ENCODE measurements around the gene DNMT3A. TPM values are rescaled to one million over a fixed set of nuclear protein-coding genes. Genes with fewer than 3 reads are reported as not detected.
"Not testable (repeated sequence)": the region's sequence is repeated elsewhere in the genome, so short reads cannot be mapped to it uniquely, and the experiment has no call there.

Gene DNMT3A
- total RNA-seq, 1 experiment from 2014 or later: 17.7 TPM

DNA sequence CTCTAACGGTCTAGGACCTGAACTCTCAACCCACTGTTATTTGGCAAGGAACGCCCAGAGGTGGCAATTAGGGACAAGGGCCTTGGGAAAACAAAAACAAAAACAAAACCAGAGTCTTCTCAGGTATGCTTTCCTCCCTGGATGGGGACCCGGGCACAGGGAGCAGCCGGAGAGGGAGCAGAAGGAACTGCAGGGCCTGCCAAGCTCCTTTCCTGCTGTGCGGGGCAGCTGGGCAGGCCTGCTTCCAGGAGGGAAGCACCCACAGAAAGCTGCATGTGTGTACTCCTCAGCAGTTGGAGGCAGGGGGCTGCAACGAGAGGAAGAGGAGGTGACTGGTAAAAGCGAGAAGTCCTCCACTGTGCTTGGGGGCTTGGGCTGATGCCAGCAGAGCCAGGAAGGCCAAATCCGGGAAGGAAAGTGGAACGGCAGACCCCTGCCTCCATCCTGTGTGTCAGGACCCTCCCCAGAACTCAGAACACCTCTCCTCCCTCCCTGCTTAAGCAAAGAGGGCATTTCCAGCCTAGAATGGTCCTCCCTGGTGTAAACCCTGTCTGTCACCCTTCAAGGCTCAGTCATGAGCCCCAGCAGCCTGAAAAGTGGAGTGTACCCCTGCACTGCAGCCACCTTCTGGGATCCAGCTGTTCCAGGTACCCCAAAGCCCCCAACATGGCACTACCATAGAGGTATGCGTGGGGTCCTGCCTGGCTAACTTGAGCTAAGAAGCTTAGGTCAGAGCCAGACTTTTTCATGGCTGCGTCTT lies 56.3 kb downstream of the DNMT3A start:
- DNase-seq (ENCODE audit: low read depth): no peak

DNA sequence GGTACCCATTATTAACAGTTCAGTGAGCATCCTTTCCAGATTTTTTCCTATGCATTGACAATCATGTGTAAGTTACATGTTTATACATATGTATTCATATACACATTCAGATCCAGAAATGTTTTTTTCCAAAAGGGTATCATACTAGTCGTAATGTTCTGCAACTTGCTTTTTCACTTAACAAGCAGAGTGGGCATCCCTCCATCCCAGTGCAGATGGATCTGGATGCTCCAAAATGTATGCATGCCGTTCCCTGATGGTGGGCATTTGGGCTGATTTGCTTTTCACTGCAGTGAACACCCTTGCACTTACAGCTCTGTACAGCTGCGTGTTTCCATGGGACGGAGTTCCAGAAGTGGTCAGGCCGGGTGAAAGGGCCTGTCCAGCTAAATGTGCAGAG lies 57.0 kb downstream of the DNMT3A start:
- DNase-seq (ENCODE audit: low read depth): no peak

DNA sequence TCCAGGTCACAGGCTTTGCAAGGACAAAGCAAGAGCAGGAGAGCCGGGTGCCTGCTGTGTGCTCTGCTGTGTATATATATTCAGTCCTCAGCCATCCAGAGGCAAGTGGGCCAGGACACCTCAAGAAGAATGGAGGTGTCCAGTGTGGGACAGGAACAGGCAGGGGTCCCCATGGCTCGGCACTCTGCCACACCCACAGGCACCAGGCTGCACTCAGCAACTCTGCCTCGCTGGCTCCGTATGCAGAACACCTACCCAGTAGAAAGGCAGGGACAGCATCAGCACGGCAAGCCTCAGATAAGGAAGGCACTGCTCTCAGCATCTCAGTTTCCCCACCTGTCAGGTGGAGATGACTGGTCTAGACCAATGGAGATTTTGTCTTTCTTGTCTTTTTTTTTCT lies 57.8 kb downstream of the DNMT3A start:
- no peak for DNase-seq (ENCODE audit: low read depth)

DNA sequence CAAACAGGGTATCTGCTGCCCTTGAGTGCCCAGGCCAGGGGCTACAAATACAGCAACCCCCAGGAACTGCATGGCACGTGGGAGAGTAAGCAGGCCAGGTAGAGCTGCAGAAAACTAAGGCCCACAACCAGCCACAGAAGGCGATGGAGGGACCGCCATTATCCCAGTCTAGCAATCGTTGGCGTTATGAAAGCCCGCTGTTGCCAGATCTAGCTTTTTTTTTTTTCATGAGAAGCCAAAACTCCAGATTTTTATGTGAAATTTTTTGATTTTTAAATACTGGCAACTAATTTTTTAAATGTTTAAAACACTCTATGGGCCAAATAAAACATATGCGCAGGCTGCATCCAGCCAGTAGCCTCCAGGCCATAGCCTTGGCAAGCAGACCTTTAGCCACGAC lies 59.8 kb downstream of the DNMT3A start:
- DNase-seq (ENCODE audit: low read depth): no peak

DNA sequence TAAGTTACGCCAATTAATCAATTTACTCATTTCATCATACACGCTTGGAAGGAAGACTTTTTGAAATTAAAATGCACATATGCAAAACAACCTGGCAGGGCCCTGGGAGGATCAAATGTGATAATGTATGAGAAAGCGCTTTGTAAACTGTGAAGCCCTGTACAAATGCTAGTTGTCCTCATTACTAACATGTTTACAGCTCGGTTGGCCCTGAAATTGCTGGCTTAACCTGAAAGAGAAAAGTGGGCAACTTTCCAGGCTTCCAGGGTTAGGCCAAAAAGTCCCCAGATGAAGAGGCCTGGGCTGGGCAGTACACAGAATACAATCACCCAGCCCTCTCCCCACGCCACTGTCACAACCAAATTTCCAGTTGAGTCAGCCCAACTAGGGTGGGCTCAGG lies 60.2 kb downstream of the DNMT3A start:
- no peak for DNase-seq (ENCODE audit: low read depth)

DNA sequence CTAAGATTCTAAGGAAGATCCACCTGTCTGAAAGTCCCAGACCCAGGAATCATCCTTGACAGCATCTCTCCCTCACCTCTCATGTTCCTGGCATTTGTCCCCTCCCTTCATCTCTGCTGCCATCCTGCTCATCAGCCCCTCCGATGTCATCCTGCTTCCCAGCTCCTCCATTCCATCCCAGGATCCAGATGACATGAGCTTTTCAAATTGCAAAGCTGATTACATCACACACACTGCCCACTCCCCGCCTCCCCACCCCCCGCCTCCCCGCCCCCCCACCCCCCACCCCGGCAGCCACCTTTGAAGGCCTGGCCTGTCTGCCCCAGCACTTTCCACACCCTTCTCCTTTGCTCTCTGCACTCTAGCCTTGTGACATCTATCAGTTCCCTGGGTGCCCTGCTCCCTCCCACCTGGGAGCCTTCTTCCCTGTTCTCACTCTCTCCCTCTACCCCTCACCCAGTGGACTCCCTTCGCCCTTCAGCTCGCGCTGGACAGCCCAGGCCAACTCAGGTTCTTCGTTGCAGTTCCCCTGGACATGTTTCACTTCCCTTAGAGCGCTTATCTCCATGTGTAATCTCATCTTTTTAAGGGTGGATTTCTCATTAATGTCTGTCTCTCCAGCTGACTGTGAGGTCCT lies 61.6 kb downstream of the DNMT3A start:
- DNase-seq (ENCODE audit: low read depth): no peak

DNA sequence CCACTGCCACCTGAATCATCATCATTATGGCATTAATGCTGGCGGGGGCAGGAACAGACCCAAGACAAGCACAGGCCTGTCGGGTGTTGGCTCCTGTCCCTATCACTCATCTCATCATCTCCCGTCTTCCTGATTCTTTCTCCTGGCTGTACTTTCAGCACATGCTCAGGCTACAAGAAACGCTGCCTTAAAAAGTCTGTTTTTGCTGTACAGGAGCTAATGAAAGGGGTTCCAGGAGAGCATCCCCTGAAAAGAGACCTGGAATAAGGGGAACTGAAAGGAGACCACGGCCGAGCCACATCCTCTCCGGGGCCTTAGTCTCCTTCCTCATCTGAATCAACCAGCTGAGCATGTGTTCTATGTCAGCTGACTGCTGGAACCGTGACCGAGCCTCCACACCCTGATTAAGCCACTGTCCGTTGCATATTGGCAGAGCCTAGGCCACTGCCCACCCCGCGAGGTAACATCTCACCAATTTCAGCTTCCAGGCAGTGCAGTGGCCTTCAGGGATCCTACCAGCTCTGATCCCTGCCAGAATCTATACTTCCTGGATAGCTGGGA lies 62.6 kb downstream of the DNMT3A start:
- DNase-seq (ENCODE audit: low read depth): no peak

DNA sequence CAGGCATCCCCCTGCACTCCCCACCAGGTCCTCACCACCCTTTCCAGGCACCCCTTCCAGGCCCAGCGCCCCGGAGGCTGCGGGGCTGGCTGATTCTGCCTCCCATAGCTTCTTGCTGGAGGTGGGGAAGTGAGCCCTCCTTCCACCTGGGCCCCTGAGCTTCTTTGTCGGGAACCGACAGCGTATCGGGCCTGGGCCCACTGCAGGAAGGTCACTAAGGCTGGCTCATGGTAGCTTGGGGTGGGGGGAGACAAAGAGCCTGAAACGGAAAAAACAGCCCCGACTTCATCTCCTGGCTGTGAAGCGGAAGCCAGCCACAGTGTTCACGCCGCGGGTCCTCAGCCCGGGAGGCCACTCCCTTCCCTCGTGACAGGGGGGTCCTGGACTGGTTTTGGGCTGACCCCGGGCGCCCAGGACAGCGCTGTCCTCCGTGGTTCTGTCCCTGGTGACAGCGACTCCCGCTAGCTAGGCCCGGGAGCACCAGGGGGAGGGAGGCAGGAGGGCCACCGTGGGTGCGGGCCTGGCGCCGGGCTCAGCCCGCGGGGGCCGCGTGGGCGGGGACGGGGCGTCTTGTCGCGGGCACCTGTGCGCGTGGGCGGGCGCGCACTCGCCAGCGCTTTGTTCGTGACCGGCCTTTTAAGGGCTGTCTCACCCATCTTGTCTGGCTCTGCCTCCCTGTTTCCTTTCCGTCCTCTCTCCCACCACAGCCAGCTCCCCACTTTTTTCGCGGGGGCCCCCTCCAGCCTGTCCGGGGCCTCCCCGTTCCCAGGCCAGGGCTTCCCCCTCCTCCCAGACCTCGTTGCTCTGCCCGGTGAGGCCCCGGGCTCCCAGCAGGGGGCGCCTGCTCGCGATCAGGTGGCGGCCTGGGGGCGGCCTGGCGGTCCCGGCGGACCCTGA lies 64.9 kb downstream of the DNMT3A start:
- no peak for DNase-seq (ENCODE audit: low read depth)

DNA sequence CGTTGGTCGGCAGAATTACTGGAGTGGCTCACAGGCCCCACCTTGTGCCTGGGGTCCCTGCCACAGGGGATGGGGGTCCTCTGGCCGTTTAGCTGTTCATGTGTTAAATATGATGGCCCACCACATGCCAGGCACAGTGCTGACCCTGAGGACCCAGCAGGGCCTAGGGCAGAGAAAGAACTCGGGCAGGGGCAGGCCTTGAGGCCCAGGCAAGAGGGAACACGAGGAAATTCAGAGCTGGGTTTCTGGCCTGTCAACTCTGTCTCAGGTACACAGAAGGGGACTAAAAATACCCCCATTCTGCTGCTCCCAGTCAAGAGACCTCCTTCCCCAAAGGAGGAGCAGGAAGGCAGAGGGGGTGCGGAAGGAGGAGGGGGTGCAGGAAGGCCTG lies 66.2 kb downstream of the DNMT3A start:
- DNase-seq (ENCODE audit: low read depth): no peak

DNA sequence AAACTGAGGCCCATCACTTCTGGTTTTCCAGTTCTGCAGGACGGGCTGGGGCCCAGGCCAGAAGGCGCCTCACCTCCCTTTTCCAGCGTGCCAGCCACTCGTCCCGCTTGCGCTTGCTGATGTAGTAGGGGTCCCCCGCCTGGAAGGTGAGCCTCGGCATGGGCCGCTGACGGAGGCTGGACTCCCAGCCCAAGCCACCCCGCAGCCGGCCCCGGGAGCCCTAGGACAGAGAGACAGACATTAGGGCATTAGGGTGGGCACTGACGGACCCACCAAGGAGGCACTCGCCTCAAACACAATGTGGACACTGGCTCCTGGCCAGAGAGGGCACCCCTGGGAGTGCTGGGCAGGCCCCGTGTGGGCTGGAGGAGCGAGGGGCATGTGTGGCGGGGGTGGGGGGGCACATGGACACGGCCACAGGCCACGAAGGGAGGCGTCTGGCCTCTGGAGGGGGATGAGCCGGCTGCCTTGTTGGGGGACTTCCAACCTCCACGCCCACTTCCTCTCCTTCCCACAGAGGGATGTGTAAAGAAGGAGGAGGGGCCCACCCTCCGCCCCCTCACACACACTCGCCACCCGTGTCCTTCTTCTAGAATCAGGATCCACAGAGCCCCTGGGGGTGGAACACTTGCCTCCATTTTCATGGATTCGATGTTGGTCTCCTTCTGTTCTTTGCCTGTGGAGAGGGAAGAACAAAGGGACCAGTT lies 66.7 kb downstream of the DNMT3A start:
- peak; percentile 41 for DNase-seq (ENCODE audit: low read depth)

DNA sequence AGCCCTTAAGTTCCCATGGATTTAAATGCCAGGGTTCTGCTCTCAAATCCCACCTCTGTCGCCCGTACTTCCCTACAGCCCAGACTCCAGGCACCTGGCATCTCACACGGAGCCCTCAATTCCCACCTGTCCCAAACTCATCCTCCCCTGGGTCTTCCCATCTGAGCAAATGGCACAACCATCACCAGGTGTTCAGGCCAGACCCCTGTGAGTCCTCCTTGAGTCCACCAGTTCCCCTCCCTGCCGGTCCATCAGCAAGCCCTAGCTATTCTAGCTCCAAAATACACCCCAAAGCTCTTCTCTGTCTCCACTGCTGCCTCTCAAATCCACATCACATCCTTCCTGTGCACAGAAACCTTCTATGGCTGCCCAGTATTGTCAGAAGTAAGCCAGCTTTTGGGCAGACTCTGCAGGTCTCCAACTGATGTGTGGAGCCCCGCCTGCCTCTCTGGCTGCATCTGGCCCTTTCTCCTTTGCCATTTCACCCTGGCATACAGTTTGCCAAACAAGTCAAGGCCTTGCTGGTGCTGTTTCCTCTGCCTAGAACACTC lies 67.7 kb downstream of the DNMT3A start:
- DNase-seq (ENCODE audit: low read depth): no peak

DNA sequence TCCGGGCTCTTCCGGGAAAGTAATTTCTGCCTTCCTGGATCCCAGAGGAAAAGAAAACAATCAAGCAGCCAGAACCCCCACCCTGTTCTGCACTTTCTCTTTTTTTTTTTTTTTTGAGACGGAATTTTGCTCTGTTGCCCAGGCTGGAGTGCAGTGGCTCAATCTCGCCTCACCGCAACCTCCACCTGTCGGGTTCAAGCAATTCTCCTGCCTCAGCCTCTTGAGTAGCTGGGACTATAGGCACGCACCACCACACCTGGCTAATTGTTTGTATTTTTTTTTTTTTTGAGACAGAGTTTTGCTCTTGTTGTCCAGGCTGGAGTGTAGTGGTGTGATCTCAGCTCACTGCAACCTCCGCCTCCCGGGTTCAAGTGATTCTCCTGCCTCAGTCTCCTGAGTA lies 69.0 kb downstream of the DNMT3A start:
- not testable (repeated sequence) for DNase-seq (ENCODE audit: low read depth)

DNA sequence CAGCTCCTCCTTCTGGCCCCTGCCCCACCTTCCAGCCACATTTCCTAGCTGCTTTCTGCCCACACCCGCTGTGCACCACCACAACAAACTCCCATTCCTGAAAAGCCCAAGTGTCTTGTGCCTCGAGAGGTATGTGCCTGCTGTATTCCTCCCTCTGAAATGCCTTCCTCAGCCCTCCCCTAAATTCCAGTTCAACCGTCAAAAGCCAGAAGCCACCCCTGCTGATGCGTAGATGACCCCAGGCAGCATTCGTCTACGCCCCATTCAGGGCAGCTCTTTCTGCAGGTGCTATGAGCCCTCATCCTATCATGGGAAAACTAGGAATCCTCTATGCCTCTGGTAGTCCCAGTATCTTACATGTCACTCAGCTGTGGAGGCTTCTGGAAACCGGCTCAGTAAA lies 71.7 kb downstream of the DNMT3A start:
- DNase-seq (ENCODE audit: low read depth): no peak

DNA sequence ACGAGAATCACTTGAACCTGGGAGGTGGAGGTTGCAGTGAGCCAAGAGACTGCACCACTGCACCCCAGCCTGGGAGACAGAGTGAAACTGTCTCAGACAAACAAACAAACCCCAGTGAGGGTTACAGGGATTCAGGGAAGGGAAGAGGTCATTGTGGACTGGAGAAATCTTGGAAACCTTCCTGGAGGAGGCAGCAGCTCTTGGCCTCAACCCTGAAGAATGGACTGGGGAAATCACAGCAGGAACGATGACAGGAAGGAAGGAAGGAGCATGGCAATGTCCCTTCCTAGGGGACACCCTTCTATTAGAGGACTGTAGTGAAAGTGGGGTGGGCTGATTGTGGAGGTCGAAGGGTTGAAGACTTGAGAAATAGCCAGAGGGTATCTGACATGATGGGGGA lies 72.5 kb downstream of the DNMT3A start:
- DNase-seq (ENCODE audit: low read depth): no peak

DNA sequence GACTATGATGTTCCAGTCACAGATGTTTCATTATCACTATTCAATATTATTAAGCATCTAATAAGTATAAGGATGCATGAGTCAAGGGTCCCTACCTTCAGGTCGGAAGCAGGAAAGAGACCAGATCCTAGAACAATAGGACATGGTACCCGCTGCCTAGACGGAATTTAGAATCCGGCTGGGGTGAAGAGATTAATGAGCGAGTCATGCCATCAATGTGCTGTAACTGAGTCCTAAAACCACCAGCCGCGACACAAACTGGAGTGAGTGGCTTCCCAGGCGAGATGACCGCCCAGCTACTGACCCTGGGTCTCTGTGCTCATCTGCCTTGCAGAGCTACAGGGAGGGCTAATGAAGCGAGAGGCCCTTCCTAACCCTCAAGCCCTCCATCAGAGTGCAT lies 73.6 kb downstream of the DNMT3A start:
- no peak for DNase-seq (ENCODE audit: low read depth)

DNA sequence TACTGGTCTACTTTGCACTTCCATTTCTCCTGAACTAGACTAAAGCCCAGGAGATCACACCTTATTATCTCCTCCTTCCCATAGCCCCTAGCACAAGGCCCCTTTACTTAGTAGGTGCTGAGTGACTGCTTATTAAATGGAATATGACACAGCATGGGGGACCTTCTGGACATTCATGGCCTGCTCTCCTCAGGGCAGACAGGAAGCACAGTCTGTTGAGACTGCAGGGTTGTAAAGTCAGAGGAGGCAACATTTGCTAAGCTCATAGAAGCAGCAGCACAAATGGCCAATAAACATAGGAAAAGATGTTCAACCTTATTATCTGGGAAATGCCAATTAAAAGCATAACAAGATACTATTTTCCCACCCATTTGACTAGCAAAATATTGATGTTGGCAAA lies 75.3 kb downstream of the DNMT3A start:
- DNase-seq (ENCODE audit: low read depth): no peak

DNA sequence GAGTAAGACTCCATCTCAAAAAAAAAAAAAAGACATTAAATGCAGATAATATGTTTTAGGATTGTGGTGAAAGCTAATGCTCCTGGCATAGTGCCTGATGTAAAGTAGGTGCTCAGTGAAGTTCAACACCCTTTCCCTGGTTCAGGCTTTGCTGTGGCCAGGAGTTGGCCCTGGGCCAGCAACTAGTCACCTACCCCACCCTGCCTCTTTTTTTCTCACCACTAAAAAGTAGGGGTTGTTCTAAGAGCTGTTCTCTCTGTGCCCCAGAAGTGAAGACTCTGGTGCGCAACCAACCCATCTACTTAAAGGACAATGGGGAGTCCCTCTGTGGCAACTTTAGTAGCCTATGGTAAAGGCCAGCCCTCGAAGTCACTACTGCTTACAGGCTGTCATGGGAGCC lies 75.9 kb downstream of the DNMT3A start:
- peak; percentile 33 for DNase-seq (ENCODE audit: low read depth)

DNA sequence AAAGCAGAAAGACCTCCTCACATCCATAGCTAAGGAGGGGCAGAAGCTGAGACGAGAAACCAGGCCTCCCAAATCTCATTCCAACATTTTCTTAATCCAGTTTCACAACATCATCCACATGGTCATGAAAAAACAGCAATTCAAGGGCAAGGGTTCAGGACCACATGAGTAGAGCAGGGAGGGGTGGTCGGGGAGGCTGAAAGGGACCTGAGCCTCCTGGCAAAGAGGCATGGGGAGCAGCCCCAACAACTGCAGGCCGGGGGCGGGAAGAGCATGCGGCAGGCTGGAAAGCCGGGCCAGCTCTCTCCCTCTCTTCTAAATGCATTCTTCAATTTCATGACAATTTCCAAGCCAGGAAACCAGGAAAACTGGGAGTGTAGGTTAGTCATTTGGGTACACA lies 76.7 kb downstream of the DNMT3A start:
- no peak for DNase-seq (ENCODE audit: low read depth)

DNA sequence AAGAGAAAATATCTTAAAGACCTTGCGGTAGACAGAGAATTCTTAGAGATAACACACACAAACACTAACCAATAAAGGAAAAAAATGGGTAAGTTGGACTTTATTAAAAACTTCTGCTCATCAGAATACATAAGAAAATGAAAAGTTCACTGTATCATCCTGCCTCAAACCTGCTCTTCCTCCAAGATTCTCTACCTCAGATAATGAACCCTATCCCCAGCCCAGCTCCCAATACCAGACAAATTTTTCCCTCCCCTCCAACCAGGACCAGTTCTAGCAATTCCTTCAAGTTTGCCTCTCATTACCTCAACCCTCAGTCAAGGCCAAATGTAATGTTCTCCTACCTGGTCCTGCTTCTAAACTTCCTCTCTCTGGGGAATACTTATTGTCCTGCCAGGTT lies 79.4 kb downstream of the DNMT3A start:
- DNase-seq (ENCODE audit: low read depth): no peak

DNA sequence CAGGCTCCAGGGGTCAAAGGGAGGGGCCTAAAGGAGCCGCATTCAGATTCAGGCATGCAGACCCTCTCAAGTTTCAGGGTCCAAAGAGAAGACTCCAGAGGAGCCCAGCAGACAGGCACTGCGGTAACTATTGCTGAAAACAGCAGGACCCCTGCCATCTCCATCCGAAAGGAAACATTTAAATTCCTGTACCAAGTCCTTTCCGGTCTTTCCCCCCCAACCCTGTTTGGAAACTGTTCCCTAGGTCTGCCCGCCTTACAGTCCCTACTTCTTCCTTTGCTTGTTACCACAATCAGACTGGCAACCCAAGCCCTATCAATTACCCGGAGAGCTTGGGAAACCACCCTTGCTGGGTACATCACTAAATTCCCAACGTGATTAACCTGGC lies 82.0 kb downstream of the DNMT3A start:
- no peak for DNase-seq (ENCODE audit: low read depth)

Measured in Daoy (cell line).